Ascending aorta (tissue), 2 donors: Measurements from ENCODE around the gene KHDC4. TPM values are rescaled to one million over a fixed set of nuclear protein-coding genes. Genes with fewer than 3 reads are reported as not detected.

ENCODE experiments used
- DNase-seq, 2 donors: peaks; one replicate each; pipeline ENCODE4 v3.0.0-alpha.2; 2019; ENCODE audit warnings: low spot score in 2 of 2
- H3K27ac ChIP-seq, 2 donors: fragments of 200-600 bp; sonication (generic); one replicate each; pipeline ENCODE4 v1.5.1; 2016 to 2017; ENCODE audit warnings: mild to moderate bottlenecking in 1 of 2
- H3K27me3 ChIP-seq: fragments of 200-600 bp; sonication (generic); one replicate; pipeline ENCODE4 v1.5.1; 2017
- H3K36me3 ChIP-seq, 2 donors: fragments of 200-600 bp; sonication (generic); one replicate each; pipeline ENCODE4 v1.5.1; 2016
- H3K4me1 ChIP-seq, 2 donors: fragments of 200-600 bp; sonication (generic); one replicate each; pipeline ENCODE4 v1.5.1; 2016 to 2017; ENCODE audit warnings: mild to moderate bottlenecking in 1 of 2
- H3K4me3 ChIP-seq, 2 donors: fragments of 200-600 bp; sonication (generic); one replicate each; pipeline ENCODE4 v1.5.1; 2016 to 2017; ENCODE audit warnings: mild to moderate bottlenecking in 1 of 2
- H3K9me3 ChIP-seq, 2 donors: fragments of 200-600 bp; sonication (generic); one replicate each; pipeline ENCODE4 v1.5.1; 2016
- CTCF ChIP-seq, 3 experiments: fragments of 200-600 bp in 2 of 3; fragments of 450-650 bp in 1 of 3; sonication (generic) in 2 of 3; IDR thresholded peaks; one replicate each; pipeline ENCODE4 v1.5.1; 2016 to 2019; ENCODE audit warnings: antibody characterized with exemption in 3 of 3, mild to moderate bottlenecking in 1 of 3, moderate library complexity in 1 of 3
- intact Hi-C: fragments of 100-400 bp; cut with DNase I; formaldehyde crosslinking; loops from one replicate; pipeline ENCODE4 v1.15.1; 2023
- total RNA-seq: library from RNA; depleted of rRNA; stranded (reverse); fragments of >200 nt; gene quantifications from one replicate; pipeline ENCODE4 v1.1.0, GENCODE V29; 2016

Gene KHDC4
- total RNA-seq, 1 donor from 2014 or later: 101 TPM

- H3K4me1 ChIP-seq: no peaks in the 10 kb centered on the region
- no peaks in the 10 kb centered on the region for H3K27me3 ChIP-seq
- H3K36me3 ChIP-seq: peaks cover 97 to 99% of the 10 kb centered on the region in 2 donors
- H3K4me3 ChIP-seq: no peak overlapping the region
- no peaks in the 10 kb centered on the region for H3K9me3 ChIP-seq
- TF ChIP-seq CTCF (IDR thresholded peaks at IDR 0.05): no peak
- H3K27ac ChIP-seq: peak overlapping the region; percentile 18 to 59
- intact Hi-C loops: loop anchor here (10.0 kb wide), 1 partner anchor 192 kb away; no protein-coding TSS in a partner anchor
- no peak for DNase-seq
These were observed 18.3 kb upstream of the KHDC4 start for GRCh38 chr1:155952505-155952890.

- H3K36me3 ChIP-seq: peaks cover 97 to 99% of the 10 kb centered on the region in 2 donors
- no peaks in the 10 kb centered on the region for H3K9me3 ChIP-seq
- intact Hi-C loops: loop anchor here (10.0 kb wide), 1 partner anchor 193 kb away; no protein-coding TSS in a partner anchor
- no peak for TF ChIP-seq CTCF (IDR thresholded peaks at IDR 0.05)
- no peaks in the 10 kb centered on the region for H3K4me1 ChIP-seq
- H3K27me3 ChIP-seq: no peaks in the 10 kb centered on the region
- H3K4me3 ChIP-seq: no peak overlapping the region
- DNase-seq: no peak
- H3K27ac ChIP-seq: peak overlapping the region; percentile 18 to 59
These were observed 17.7 kb upstream of the KHDC4 start for GRCh38 chr1:155951753-155952504.

GRCh38 chr1:155950829-155951228, 16.6 kb upstream of the KHDC4 start:
- H3K9me3 ChIP-seq: no peaks in the 10 kb centered on the region
- no peak overlapping the region for H3K27ac ChIP-seq
- intact Hi-C loops: loop anchor here (10.0 kb wide), 1 partner anchor 194 kb away; no protein-coding TSS in a partner anchor
- peaks cover 92 to 97% of the 10 kb centered on the region in 2 donors for H3K36me3 ChIP-seq
- DNase-seq: no peak
- H3K27me3 ChIP-seq: no peaks in the 10 kb centered on the region
- no peak for TF ChIP-seq CTCF (IDR thresholded peaks at IDR 0.05)
- H3K4me1 ChIP-seq: no peaks in the 10 kb centered on the region
- no peak overlapping the region for H3K4me3 ChIP-seq

- peak overlapping the region in 1 of 2 donors; percentile 25 for H3K27ac ChIP-seq
- TF ChIP-seq CTCF (IDR thresholded peaks at IDR 0.05): no peak
- no peak for DNase-seq
- intact Hi-C loops: no loop called here
- no peaks in the 10 kb centered on the region for H3K9me3 ChIP-seq
- H3K4me3 ChIP-seq: no peak overlapping the region
- H3K36me3 ChIP-seq: peaks cover 62 to 67% of the 10 kb centered on the region in 2 donors
- no peaks in the 10 kb centered on the region for H3K27me3 ChIP-seq
- no peaks in the 10 kb centered on the region for H3K4me1 ChIP-seq
These were observed 13.5 kb upstream of the KHDC4 start for GRCh38 chr1:155947741-155948140.

- no peaks in the 10 kb centered on the region for H3K4me1 ChIP-seq
- no peak for DNase-seq
- H3K9me3 ChIP-seq: no peaks in the 10 kb centered on the region
- H3K27ac ChIP-seq: peak overlapping the region in 1 of 2 donors; percentile 25
- H3K4me3 ChIP-seq: no peak overlapping the region
- no peak for TF ChIP-seq CTCF (IDR thresholded peaks at IDR 0.05)
- H3K36me3 ChIP-seq: peaks cover 58 to 62% of the 10 kb centered on the region in 2 donors
- intact Hi-C loops: no loop called here
- no peaks in the 10 kb centered on the region for H3K27me3 ChIP-seq
These were observed 13.1 kb upstream of the KHDC4 start for GRCh38 chr1:155947292-155947691.
